Right renal pelvis (tissue), 4 donors: Measurements from ENCODE around the gene GRK1. TPM values are rescaled to one million over a fixed set of nuclear protein-coding genes. Genes with fewer than 3 reads are reported as not detected.

Source experiments
- DNase-seq, 4 donors: peaks; one replicate each; pipeline ENCODE4 v3.0.0-alpha.2; 2013; ENCODE audit warnings: low read depth in 4 of 4, low spot score in 3 of 4, missing footprints in 1 of 4
- polyA plus RNA-seq, 4 donors: library from polyadenylated mRNA; unstranded; fragments of 120-200 nt; gene quantifications; one replicate each; pipeline ENCODE4 v1.2.1, GENCODE V29; 2013; ENCODE audit not compliant: insufficient read length in 4 of 4

Gene GRK1
- polyA plus RNA-seq, 4 donors = 0.06 to 0.39 TPM; not detected in 2

DNA sequence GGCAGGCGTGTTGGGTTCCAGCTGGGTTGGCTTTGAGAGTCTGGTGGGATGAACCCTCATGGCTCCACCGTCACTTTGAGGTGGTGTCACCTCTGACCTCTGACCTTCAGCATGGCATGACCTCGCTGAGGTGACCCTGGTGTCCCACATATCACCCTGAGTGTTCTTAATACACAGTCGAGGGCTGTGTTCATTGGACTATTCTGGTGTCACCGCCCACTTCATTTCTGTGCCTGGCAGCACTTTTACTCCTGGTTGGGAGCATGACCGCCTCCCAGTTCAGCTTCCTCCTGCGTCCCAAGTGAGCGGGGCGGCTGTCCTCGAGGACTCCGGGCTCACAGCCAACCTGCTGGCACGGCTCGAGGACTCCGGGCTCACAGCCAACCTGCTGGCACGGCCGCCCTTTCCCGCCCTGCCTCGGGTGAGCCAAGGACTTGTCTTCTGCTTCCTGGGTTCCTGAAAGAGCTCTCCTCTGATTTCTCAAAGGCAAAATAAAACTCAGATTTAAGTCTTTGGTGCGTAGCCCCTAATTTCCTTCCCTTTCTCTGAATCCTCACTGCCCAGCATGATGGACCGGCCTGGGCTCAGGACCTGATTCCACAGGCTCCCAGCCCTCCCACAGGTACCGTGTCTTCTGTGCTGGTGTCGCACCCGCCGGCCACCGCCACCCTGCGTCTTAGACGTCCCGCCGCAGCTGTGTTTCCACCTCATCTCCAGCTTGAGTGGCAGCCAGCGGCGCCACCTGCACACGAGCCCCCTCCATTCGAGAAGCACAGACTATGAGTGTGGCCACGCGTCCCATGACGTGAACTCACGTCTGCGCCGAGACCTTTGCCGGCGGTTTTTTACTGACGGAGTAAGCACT, 19.4 kb upstream of the GRK1 start:
- no peak for DNase-seq

DNA sequence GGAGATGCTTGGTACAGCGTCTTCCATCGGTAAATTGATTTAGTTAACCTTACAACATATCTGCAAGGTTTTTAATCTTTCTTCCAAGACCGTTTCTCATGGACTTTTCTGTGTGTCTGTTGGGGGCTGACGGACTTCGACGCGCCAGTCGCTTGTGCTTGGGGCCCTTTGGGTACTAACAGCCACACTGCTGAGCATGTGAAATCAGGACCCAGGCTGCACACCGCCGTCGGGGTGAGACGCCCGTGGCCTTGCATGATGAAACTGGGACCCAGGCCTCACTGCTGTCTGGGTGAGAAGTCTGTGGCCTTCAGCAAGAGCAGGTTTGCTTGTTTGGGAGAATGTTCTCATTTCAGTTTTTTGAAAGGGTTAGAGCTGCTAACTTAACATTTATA, 18.8 kb upstream of the GRK1 start:
- no peak for DNase-seq

DNA sequence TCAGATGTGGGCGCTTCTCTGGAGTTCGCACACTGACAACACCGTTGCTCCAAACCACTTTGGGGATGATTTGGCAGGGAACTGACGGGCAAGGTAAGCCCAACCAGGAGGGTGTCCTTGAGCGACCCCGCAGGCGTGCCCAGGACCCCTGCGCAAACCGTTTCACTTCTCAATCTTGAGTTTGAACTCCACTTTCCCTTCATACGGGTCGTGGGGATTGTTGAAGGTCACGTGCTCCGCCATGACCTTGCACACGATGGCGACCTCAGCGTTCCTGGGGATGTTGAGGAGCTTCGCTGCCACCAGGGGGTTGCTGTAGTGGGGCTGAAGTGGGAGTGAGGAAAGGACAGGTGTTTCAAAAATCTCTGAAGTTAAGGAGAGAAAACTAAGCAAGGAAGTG, 17.8 kb upstream of the GRK1 start:
- no peak for DNase-seq

DNA sequence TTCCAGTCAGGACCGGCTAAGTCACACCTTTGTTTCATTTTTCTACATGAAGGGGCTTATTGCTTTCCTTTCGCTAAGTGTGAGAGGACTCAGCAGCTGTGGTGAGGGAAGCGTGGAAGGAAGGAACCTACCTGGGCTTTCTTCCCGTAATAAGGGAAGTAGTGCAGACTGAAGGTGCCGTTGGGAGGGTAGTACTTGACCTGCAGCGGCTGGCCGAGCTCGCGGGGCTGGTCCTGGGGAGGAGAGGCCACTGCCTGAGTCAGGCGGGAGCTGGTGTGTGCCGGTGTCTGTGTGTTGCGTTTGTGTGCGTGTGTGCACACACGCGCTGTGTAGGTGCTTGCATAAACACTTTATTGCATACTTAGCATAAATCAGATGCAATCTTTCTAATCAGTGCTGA, 16.7 kb upstream of the GRK1 start:
- no peak for DNase-seq

DNA sequence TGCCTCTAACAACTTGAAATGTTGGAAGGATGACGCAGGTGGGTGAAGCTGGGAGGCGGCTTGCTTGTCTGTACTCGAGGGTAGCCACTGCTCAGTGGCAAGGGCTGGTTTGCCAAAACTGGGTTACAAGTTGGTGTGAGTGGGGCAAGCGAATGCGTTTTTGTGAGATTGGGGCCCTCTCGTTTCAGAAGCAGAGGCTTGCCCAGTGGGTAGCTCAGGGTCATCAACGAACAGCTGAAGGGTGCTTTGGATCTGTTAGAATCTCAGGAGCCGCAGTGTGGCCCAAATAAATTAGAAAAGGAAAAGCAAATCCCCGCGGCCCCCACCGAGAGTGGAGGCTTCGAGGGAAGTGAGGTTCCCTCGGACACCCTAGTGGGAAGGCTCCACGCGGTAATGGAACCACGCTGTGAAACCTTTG, 16.3 kb upstream of the GRK1 start:
- DNase-seq = no peak

DNA sequence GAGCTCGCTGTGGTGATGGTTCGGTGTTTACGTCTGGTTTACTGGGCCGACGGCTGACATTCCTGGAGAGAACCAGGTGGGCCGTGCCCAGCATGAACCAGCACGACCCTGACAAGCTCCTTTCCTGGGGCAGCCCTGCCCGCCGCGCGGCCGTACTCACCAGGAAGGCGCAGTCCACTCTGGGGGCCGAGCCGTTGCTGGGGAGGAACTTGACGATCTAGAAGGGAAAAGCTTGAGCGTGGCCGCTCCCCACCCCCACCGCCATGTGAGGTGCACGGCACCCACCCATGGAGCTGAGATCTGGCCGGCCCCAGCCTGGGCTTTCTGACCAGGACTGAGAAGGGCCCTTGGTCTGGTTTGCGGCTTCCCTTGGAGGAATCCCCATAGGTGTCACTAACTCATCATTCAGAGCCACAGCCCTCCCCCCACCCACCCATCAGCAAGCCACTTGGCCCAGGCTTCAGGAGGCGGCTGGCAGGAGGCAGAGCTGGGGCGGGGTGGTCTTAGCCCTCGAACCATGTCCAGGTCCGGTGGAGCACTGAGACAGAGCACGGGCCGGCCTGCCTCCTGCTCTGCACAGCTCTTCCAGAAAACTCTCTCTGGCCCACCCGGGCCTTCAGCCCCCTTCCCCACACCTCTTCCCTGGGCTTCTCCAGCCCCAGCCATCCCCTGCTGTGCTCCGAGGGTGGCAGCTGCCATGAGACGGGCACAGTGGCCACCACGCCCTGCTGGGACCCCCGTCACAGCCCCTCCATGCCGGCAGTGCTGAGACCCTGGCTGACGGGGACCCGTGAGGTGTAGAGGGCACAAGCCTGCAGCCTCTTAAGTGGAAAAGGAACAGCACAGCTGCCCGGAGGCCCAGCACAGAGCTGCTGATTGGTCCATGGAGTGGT, 15.3 kb upstream of the GRK1 start:
- DNase-seq = no peak

DNA sequence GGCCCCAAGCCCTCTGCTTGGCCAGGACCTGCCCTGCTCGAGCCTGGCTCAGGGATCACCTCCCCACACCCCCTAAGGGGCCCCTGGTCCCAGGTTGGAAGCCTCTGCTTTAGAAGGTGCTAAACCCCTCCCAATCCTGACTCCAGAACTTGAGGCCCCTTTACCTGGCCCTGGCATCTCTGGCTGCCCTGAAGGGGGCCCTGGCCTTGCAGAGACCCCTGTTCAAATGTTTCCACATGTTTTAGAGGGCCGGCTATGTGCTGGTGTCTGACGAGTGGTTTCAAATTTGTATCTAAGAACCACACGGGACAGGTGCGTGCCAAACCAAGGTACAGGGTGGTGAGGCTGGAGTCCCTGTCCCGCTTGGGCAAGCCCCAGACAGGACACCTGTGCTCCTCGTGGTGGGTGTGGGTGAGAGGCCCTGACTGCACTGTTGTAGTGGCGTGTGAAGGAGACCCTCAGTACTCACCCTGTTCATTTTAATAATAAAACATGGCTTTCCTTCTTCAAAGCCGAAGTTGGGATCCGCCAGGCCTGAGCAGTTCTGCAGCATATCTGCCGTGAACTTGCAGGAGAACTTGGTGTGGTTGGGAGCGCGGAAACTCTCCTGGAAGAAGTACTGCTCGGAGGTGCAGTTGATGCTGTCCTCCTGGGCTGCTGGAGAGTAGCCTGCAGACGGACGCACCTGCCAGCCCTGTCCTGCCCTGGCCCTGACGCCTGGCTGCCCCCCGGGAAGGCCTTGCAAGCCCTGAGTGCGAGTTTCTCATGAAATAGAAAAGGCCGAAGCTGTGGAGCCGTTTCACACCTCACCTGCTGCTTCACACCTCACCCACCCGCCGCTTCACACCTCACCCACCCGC, 14.4 kb upstream of the GRK1 start:
- no peak for DNase-seq

DNA sequence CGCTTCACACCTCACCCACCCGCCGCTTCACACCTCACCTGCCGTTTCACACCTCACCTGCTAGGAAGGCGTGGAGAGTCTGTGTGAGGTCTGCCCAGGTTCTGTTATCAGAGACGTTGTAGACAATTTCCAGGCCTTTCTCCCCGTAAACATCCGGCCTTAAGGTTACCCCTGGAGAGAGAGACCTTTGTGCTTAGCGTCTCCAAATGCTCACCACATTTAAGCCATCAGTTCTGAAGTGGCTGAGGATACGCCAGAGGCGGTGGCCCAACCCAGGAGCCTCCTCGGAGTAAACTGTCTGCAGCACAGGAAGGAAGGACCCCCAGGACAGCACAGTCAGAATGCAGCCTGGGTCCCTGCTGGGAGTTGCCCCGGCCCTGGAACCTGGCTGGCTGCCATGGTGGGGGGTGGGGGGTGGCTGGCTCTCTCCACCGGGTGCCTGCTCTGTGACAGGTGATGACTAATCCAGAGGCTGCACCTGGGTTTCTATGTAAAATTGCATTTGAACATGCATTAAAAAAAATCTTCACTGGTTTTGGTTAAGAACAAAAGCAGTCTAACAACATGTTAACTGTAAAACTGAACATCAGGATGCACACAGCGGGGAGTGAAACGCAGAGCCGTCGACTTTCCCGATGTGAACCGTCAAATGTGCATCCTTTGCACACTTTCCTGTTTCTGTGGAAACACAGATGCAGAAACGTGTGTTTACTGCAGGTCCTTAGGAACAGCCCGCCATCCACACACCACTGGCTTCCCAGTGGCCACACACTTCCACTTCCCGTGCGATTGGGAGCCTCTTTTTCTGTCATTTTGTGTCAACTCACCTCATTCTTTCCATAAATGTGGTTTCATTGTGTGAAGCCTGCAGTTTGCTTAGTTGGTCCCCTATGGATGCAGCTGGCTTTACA, 13.5 kb upstream of the GRK1 start:
- no peak for DNase-seq

DNA sequence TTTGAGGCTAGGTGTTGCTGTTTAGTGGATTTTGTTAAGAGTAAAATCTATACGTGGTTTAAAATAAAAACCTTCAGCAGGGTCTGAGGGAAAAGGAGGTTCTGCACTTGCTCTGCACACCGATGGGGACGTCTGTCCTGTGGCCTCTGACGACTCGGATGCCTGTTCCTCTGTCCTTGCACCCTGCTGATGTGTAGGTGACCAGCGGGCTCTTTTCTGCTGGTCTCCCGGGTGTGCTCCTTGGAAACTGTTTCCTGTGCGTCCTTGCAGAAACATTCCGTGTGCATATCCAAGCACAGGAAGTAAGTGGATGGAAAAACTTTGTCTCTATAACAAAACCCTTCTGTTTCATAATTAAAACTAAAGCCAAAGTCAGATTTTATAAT, 12.9 kb upstream of the GRK1 start:
- DNase-seq = no peak

DNA sequence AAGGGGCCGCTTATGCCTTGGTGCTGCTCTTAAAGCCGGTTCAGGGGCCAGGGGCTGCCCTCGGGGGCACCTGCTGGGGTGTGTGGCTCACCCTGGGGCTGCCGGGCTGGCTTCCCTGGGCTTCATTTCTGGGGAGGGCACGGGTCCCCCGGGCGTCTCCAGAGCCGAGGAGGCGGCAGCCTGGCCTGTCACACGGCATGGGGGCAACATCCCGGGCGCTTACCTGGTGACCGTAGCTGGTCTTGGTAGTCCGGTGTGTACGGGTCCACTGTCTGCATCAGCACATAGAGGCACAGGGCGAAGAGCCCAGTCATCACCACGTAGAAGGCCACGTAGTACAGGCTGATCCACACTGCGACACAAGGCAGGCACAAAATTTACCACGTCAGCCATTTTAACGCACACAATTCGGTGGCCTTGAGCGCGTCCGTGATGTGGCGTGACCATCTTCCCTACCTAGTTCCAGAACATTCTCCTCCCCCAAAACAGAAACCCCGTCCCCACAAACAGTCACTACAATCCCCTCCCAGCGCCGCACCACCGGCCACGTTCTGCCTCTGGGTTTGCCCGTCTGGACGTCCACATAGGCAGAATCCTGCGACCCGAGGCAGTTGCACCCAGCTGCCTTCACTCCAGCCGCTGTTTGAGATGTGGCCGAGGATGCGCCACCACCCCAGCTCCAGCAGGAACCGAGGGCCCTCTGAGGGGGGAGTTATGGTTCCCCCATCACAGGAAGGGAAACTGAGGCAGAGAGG, 12.3 kb upstream of the GRK1 start:
- DNase-seq = no peak

DNA sequence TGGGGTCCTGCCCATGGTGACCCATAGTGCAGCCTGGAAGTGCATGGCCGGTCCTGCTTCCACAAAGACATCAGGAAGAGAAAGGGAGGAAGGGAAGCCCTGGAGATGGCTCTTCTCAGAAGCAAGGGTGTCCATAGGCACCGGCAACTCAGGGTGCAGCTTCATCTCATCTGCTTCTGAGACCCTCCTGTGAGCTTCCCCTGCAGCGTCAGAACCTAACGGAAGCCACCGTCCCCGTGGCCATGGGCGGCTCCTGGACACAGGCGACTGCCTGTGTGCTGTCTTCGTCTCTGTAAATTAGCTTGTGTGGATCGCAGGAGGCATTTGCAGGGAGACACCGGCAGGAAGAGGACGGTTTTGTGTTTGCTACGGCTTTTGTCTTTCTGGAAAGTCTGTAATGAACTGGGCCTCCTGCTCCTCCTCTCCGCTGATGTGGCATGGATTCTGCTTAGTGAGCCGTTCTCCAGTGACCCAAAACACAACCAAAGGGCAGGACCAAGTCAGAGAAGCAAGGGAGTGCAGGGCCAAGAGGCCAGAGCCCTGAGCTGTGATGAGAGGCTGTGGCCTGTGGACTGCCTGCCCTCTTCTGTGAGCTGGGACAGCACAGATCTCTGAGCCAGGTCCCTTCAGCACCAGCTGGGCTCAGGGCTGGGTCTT, 11.5 kb upstream of the GRK1 start:
- no peak for DNase-seq

DNA sequence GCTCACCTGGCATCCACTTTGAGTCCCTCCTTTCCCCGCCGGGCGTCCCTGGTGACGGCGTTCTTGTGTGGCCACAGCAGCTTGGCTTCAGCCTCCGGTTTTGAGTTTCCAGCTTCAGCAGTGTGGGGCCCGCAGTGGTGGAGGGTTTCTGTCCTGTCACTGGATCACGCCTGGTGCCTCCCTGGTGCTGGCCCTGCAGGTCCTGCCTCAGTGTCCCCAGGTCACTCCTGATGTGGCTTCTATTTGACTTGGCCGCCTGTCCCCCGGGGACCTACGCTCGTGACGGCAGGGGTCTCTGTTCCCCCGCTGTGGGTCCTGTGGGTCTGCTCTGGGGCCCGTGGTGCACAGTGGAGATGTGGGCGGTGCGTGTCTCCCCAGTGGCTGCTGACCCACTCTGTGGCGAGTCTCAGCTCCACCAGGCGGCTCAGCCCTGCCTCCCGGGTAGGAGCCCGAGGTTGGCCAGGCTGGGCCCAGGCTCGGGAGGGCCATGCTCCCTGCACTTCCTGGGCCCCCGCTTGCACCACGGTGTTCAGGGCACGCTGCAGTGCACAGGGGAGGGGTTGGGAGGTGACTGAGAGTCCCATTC, 10.9 kb upstream of the GRK1 start:
- no peak for DNase-seq

DNA sequence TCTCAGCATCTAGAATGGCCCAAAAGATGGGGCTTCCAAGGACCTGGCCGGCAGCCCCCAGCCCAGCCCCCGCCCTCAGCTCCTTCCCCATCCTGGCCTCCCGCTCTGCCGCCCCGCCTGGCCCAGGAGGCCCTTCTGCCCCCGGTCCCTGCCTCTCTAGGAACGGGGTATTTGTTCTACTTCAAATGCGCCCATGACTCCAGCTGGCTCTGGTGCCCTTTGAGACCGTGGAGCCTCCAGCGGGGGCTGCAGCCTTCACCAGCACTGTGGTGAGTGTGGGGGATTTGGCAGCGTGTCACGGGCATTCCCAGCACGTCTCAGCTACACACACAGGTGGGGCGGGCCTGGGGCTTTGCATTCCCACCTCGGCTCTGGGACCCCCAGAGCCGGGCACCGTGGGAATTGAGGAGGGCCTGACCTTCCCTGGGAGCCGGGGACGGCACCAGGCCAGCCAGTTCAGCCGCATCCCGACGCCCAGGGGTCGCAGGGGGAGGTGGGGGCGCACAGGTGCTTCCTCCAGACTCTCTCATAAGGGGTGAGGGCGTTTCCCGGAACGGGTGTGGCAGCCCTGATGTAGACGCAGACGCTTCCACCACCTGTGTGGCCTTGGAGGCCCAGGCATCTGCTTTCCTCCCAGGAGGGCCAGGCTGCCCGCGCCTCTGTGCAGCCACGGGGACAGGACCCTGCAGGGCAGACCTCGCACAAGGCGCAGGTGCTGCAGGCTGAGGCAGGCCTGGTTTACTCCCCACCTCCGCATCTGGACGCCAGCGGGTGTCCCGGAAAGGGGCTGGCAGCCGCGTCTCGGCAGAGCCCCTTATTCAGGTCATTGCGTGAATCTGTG, 10.0 kb upstream of the GRK1 start:
- no peak for DNase-seq

DNA sequence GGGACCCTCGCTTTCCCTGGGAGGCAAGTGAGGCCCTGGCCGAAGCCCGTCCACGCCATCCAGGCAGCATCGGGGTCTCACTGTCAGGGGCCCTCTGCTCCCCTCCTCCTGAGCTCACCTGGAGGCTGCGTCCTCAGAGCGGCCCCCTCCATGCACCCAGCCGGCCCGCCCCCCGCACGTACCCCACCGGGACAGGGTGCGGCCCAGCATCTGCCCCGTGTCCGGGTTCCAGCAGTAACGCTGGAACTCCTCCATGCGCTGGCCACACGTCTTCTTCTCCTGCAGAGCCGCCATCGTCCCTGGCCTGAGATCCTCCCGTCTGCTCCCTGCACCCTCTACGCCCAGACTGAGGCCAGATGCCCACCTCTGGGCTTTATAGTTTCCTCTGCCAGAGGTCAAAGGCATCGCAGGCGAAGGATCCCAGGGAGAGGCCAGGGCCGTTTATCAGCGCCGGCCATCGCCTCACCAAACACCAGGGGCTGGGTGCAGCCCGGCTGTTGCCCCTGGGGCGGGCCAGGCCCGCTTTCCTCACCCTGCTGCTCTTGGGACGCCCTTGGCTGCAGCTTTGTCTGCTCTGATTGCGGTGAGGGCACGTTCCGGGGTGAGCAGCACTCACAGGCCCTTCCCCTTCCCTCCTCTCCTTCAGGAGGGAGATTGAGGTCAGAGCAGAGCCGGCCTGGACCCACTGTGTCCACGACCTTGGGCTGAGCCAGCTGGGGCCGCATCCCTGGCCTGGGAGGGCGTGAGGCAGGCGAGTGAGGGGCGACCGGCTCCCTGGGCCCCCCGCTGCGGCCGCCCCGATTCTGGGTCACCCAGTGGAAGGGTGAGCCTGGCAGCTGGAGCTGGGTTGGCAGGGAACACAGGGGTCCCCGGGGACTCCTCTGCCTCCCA, 8.9 kb upstream of the GRK1 start, which contains the start of gene ATP4B:
Gene ATP4B, minus strand, starts transcription at position 348 of the 891 bp plus-strand sequence. Its CDS starts 54 bp downstream, at position 294.
- DNase-seq = no peak

DNA sequence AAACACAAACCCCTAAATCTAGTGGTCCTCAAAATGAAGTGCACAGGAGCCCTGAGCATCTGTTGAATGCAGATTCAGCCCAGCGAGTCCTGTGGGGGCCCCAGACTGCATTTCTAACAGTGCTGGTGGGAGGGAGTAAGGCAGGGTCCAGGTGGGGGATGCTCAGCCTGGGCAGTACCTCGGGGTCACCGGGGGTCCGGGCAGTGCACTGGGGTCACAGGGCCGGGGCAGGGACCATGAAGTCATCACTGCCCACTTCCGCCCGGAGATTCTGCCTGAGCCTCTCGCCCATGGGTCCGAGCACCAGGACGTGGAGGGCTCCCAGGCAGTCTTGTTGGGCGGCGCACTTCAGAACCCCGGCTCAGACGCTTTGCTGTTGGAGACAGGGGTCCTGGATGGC, 8.2 kb upstream of the GRK1 start:
- DNase-seq = no peak

DNA sequence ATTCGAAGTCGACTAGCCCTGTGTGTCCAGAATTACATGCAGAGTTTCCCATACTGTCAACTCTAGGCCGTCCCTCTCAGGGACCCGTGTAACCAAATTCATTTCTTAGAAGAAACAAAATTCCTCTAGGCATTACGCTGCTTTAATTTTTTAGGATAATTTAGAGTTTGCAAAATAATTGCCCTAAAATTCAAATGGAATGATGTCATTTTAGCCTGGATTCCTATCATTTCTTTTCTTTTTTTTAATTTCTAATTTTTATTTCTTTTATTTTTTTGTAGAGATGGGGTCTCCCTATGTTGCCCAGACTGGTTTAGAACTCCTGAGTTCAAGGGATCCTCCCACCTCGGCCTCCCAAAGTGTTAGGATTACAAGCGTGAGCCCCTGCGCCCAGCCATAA, 7.7 kb upstream of the GRK1 start:
- DNase-seq = no peak
